SKM-1 (cell line): Measurements from ENCODE around the gene TXN2.

Source experiments
- DNase-seq: peaks from one replicate; lab custom pipeline; 2025; ENCODE audit not compliant: unreplicated experiment; lab: John Stamatoyannopoulos, UW

TXN2 gene

DNA sequence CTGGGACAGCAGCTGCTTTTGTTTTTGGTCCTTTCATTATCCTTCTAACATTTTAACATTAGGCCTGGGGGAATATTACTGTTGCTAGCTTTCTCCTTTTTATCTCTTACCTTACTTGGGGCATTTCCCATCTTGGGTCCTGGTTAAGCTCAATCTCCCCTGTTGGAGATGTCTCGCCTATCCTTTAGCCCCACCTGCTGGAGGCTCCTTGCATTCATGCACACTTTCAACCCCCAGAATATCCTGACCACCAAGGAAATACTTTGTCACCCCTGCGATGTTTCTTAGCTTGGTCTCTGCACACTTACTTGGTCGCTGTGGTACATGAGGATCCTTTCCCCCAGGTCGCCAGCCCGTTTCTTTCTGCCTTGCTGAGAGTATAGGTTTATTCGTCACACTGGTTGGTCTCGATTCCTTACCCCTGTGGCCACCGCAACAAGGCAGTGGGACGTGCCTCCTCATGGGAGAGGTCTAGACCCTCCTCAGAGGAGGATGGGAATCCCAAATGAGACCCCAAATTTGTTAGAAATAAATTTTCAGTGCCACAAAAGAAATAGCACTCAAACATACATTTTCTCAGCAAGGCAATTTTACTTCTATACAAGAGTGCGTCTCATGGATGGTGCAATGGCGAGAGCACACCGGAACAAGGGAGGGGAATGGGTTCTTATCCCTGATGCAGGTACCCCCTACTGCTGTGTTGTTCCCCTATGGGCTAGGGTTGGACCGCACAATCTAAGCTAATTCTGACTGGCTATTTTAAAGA lies 5.4 kb upstream of the TXN2 start:
- DNase-seq: peak; percentile 12

DNA sequence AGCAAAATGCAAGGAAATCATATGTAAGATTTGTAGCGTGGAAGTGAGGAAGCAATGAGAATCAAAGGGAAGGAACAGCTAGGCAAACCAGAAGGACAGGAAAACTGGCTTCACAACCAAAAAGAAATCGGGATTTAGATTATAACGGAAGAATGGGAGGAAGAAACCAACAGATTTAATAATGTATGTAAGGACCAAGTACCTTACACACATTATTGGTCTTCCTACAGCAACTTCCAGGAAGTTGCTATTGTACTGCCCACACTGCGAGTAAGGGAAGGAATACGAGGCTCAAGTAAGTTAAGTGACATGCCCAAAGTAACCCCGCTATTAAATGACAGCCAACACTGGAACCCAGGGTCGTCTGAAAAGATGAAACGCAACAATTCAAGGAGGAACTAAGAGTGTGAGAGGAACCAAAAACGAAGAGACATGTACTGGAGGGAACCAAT lies 473 bp downstream of the TXN2 start:
- no peak for DNase-seq

GRCh38 chr22:36478966-36479365 lies 2.5 kb downstream of the TXN2 start:
- no peak for DNase-seq

DNA sequence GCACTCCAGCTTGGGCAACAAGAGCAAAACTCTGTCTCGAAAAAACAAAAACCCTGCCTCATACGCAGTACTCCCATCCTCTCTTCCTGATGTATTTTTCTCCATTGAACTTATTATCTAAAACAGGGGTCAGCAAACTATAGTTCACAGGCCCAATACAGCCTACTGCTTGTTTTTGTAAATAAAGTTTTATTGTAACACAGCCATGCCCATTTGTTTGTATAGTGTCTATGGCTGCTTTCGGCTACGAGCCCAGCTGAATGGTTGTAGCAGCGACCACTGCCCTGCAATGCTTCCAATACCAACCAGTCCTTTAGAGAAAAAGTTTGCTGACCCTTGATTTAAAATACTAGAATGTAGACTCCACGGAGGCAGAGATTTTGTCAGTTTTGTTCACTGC lies 6.1 kb downstream of the TXN2 start:
- no peak for DNase-seq

DNA sequence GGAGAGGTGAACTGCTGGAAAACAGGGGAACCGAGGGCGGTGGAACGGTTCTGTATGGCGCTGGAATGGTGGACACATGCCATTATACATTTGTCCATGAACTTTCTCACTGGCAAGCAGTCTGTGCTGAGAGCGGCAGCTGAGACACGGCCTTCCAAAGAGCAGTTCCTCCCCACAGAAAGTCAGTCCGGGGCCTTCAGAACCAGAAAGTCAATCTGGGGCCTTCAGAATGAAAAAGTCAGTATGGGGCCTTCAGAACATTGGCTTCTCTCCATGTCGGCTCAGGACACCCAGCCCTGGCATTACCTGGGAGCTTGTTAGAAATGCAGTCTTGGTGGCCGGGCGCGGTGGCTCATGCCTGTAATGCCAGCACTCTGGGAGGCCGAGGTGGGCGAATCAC lies 8.8 kb downstream of the TXN2 start:
- DNase-seq: no peak

DNA sequence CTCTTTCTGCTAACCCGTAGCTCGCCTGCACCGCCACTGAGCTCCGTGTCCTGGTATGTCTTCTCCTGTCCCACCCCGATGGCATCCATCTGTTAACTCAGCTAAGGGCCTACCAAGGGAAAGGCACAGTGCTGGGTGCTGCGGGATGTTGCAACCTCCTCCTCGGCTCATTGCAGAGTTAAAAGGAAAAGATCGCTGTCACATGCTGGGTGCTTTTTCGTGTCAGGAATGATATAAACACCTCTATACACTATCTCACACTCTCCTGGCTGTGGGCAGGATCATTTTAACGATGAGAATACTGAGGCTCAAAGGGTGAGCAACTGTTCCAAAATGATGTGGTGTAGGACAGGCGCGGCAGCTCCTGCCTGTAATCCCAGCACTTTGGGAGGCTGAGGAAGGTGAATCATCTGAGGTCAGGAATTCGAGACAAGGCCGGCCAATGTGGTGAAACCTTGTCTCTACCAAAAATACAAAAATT lies 10.1 kb downstream of the TXN2 start:
- DNase-seq: no peak

DNA sequence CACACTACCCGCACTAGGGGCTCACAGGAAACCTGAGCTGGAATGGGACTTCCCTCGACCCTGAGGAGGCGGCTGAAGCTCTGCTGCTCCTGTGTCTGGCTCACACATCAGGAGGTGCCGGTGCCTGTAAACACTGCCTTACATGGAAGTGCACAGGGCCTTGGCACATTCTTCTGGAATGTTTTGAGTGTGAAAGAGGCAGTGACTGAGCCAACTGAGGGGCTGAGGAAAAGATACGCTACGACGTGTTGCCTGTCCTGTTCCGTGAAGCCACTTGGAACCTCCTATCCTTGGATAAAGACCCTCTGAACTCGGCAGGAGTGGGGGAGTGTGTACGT lies 10.5 kb downstream of the TXN2 start:
- DNase-seq: no peak

GRCh38 chr22:36470162-36470993 lies 11.1 kb downstream of the TXN2 start:
- peak; percentile 51 for DNase-seq

GRCh38 chr22:36469094-36469710 lies 12.2 kb downstream of the TXN2 start:
- no peak for DNase-seq

- DNase-seq: peak; percentile 94
These were observed 13.5 kb downstream of the TXN2 start for GRCh38 chr22:36467946-36468345.

GRCh38 chr22:36467042-36467810 lies 14.2 kb downstream of the TXN2 start:
- DNase-seq: no peak

GRCh38 chr22:36466258-36466657 lies 15.2 kb downstream of the TXN2 start:
- no peak for DNase-seq

DNA sequence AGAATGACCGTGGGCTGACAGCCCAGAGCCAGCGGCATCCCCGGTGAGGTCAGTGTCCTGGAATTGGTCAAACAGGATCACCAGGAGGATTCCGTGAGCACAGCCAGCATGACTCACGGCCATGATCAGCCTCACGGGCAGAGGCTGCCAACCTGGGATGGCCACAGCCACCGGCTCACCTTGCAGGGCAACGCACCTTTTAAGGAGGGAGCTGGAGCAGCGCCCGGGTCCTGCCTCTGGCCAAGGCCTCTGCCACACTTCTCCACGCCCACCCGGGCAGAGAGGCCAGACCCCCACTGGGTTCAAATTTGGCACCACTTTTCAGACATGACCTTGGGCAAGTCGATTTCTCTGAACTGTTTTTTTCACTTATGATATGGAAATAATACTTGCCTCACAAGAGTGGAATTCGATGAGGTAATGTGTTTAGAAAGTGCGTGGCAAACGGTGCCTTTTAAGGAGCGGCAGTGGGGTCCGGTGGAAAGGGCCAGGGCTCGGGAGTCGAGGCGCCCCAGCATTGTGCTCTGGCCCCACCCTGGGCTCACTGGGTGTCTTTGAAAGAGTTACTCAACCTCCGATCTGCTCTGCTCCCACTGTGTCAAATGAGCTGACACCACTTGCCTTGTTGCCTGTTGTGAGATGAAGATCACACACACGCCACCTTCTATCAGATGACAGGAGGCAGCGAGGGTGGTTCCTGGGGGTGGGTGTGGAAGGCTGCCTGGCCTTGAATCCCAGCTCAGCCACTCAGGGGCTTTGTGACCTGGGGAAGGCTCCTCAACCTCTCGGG lies 16.0 kb downstream of the TXN2 start:
- no peak for DNase-seq

- no peak for DNase-seq
These were observed 16.7 kb downstream of the TXN2 start for GRCh38 chr22:36464715-36465231.

DNA sequence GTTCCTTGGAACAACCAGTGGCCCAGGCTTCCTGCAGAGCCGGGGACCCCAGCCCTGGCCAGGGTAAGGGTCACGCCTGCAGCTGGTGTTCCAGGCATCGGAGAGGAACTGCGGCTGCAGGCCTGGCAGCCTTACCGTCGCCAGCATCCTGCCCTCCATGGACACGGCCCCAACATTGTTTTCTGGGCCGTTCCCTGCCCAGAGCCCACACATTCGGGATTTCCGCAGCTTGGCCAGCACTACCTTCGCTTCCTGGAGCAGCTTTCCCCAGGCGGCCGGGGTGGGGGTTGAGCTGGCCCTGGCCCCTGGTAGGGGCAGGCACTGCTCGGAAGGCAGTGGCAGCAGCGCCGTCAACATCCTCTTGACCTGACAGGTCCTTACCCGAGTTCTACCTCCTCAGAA lies 17.7 kb downstream of the TXN2 start:
- DNase-seq: no peak

GRCh38 chr22:36461665-36462649 lies 19.5 kb downstream of the TXN2 start:
- DNase-seq: no peak

GRCh38 chr22:36460202-36460601 lies 21.2 kb downstream of the TXN2 start:
- DNase-seq: no peak

- no peak for DNase-seq
These were observed 23.6 kb downstream of the TXN2 start for GRCh38 chr22:36457688-36458450.
